DMS 273 treated with DMSO at 0.1 percent for 48 hours (cell line): ENCODE data around the gene TMC3.
"Not testable (repeated sequence)": the region's sequence is repeated elsewhere in the genome, so short reads cannot be mapped to it uniquely, and the experiment has no call there.

Source experiments
- DNase-seq: peaks from one replicate; lab custom pipeline; 2025; lab: John Stamatoyannopoulos, UW

Gene TMC3

DNA sequence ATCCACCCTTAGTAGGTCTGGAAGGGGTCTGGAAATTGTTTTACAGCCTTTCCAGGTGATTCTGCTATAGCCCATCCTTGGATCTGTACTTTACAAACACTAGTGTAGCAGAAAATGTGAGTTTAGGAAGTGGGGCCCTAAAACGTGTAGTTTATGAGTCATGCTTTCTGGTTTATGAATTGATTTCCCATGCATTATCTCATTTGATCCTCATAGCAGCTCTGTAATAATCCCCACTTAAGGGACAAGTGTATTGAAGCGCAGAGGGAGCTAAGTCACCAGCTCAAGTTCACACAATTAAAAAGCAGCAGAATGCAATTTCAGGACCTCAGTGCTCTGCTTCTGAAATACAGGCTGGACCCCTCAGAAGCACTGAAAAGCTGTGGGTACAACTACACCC, 27.4 kb downstream of the TMC3 start:
- no peak for DNase-seq

DNA sequence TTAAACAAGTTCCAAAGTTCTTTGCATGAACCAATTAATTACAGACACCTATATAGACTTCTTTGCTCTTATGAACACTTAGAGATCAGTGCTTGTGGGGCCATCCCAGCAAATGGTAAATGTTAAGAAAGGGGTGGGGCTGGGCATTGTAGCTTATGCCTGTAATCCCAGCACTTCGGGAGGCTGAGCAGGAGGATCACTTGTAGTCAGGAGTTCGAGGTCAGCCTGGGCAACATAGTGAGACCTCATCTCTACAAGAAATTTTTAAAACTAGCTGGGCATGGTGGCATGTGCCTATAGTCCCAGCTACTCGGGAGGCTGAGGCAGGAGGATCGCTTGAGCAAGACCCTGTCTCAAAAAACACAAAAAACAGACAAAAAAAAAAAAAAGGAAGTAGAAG, 30.6 kb downstream of the TMC3 start:
- DNase-seq, result no peak

DNA sequence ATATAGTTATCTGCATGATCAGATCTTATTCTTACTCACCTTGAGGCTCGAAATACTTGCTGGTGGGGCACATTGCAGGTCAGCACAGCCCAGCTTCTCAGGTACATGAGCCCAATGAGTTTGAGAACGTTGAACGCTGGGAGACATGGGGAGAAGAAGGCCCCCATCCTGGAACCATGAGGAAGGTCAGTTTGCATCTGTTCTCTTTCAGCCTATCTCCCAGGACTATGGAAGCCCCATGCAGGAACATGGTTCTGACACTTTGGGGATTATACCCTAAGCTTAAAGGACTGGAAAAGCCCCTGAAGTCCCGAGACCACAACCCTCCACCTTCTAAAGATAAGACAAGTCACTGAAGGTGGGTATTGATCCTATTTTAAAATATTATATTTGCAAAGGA, 32.7 kb downstream of the TMC3 start:
- no peak for DNase-seq

DNA sequence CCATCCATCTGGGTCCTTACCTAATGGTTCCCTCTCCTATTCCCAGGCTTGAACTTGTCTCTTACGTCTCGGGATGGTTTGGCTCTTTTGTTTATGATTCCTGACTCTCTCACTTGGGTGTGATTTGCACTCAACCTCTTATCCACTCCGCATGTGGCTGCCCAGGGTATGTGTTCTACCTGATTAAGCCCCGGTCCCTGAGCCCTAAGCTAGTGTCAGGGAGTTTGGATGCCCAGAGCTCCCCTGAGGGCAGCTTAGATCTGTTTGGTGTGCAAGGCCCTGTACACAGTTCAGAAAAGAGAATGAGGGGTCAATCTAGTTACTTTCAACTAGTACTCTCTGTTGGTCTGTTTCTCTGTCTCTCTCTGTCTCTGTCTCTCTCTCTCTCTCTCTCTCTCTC, 34.2 kb downstream of the TMC3 start:
- DNase-seq, result no peak

DNA sequence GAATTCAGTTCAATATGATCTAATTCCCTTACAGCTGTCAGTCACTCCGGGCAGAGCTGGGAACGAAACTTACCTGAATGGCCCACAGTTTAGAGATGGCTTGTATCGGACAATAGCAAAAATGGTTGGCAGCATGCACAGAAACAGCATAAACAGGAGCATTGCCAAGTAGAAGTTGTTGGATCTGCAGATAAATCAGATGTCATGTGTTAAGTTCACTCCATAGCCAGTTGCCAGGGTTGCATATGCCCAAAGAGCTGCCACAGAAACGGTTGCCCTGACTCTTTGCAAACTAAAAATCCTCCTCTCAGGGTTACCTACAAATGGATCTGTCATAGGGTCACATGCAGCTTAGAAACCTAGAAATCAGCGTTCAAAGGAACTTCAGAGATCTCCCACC, 34.7 kb downstream of the TMC3 start:
- no peak for DNase-seq

DNA sequence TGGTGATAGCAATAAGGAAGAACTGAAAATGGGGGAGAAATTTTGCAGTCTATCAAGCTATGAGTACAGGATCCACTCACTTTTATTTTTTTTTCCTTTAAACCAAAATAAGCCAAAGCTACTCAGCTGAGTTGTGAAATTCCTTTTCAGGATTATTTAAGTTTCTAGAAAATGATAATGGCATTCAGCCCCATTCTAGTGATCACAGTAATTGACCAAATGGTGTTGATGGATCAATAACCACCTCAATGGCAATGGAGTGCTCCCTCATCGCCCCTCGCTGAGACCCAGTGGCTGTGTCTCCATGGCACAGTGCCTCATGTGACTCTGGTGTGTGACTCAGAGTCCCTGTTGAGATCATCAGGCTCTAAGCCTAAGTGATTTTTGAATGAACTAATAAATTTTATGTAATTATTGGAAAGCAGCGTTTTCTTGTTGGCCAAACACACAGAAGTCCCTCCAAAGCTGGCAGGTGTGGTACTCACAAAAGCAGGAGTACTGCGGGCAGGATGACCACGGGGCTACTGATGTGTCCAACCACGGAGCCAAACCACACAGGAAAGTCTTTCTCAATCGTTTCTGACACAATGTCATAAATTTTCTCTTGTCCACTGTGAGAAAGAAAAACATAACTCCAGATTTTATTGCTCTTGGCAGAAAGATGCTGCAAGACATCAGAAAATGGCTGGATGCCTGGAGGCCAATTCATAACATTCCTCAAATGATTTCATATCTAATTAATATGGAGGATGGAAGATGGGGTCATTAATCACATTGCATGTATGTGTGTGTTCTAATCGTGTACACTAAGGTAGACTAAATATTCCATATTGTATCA, 35.6 kb downstream of the TMC3 start:
- no peak for DNase-seq

DNA sequence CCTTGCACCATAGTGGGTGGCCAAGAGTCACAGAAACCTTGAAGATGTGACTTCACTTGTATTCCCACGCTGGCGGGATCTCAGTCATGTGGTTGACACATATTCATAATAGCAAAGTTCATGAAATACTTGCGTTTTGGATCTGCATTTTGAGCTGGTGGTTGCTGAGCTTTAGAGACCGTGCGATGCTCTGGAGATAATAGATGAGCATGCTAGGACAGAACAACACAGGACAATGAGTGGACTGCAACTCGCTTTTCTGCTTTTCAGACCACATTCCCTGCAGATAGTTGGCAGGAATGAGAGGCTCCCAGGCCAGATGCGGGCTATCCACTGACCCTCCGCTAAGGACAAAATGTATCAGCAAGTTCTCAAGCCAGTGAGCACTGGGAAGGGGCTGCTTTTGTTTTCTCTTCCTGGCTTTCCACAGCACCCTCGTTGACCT, 36.3 kb downstream of the TMC3 start:
- DNase-seq, result no peak

DNA sequence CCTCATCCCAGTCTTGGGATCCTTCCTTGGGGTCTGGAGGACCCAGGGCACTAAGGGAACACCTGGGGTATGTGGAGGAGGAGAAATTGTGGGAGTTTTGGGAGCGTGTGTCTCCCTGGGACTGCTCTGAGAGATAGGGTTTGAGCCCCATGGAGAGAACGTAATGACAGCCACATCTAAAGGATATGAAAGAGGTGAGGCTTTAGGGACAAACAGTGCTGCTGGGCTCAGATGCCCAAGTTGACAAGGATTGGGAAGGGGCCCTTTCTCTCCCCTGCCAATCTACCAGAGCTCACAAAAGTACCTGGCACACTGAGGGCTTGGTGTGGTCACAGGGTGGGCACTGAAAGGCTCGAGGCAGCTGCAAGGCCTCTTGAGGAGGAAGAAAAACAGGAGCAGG, 36.8 kb downstream of the TMC3 start:
- DNase-seq, result no peak

DNA sequence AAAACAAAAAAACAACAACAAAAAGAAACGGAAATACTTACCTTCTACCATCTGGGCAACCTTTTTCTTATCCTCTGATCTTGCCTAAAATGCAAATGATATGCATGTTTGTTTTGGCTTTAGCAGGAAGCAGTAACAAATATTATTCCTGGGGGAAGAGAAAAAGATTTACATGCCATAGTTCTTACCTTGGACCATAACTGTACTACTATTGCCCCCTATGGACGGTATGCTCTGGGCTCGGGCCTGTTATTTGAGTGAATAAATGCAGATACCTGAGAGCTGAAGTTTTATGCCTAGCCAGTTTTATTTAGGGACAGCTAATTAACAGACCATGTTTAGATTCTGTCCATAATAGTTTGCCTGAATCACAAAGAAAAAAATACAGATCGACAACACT, 37.4 kb downstream of the TMC3 start:
- DNase-seq, result no peak

DNA sequence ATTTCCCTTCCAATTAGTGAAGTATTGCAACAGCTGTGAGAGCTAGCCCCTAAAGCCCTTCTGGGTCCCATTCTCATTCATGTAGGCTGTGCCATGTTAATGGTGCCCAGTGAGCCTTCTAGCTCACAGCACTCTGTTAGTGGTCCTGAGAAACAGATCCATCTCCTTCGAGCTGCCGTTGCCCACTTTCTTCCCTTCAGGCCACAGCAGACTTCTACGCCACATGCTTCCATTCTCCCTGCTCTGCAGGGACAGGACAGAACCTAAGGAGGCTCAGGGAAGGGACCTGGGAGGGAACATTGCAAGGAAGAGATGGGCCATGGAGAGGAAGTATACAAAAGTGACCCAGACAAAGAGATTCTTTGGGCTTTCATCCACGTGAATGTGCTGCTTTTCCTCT, 38.4 kb downstream of the TMC3 start:
- DNase-seq, result no peak

DNA sequence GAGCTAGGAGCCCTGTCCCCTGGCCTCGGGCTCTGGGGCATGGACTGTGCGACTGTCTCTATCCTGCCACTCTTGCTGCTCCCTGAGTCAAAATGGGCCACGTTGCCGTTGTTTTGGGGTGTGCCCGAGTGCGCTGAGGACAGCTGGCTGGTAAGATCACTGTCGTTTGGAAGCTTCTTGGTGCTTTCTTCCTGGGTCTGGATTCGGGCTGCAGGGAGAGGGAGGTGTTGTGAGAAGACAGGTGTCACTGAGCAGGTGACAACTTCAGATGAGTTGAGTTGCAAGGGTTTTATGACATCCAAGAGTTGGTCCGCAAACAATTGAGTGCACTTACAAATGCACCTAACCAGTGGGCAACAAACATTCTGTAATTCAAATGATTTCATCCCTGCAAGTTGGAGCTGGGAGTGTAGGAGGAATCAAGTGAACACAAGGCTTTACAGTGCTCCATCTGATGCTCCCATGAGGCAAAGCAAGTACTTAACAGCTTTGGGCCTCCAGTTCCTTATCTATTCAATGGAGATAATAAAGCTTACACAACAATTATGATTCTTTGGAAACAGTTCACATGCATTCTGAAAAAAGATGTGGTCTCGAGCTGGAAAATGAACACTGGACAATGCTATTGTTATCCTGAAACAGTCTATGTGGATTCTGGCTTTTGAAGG, 39.1 kb downstream of the TMC3 start:
- no peak for DNase-seq

DNA sequence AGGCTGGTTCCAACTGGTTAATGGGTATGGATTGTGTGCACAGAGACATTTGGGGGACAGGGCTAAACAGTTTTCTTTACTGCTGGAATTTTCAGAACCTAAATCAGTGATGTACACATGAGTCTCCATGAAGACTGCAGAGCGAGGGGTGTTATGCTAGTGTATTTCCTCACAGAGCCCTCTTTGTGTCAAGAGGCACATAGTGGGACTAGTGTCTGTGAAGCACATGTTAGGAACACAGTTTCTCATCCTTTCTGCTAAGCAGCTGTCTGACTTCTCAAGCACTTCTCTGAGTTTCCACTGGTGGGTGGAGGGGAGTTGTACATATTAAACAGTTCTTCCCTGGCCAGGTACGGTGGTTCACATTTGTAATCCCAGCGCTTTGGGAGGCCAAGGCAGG, 40.6 kb downstream of the TMC3 start:
- DNase-seq, result no peak

DNA sequence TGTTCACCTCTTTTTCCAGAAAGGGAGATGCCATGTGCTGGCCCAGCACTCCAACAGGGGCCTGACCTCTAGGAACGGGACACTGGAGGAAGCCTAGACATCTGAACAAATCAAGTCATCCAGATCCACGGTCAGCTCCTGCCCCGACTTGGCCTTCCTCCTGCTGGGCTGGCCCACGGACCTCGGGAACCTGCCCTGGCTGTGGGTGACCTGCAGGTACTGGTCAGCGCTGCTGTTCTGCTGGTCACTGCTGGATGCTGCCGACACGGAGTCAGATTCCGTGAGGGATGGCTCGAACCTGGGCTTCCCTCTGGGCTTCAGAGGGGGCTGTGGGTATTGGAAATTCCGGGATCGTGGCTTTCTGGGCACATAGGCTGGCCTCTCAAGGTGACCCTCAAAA, 41.7 kb downstream of the TMC3 start:
- no peak for DNase-seq

DNA sequence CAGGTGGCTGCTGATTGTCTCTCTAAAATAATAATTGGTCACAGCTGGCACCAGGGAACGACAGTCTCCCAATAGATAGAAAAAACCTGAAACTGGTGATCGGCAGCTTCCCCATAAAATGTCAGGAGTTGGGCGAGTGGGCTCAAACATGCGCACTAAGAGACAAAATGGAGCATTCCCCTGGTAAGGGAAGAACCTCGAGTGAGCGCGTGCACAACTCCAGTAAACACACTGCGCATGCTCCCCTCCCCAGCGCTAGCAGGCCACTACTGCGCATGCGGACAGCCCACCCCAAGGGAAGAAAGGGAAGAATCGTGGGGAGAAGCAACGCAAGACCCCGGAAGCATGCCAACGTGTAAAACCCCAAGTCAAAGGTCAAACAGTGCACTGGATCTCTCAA, 42.4 kb downstream of the TMC3 start:
- no peak for DNase-seq

DNA sequence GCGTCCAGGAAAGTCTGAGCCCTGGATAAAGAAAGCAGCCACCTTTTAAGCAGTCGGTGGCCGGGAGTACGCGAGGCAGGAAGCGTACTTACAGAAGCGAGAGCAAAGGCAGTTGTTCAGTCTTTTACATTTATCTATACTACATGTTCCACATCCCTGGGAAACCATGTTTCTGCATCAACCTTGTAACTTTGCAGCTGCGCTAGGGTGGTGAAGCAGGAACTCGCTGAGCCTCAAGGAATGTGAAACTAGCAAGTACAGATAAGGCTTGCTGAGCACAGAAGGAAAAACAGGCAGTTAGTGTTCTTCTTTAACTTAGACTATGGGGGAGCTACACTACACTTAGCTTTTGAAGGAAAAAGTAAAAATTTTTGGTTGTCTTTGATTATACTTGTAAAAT, 42.9 kb downstream of the TMC3 start:
- DNase-seq, result not testable (repeated sequence)

DNA sequence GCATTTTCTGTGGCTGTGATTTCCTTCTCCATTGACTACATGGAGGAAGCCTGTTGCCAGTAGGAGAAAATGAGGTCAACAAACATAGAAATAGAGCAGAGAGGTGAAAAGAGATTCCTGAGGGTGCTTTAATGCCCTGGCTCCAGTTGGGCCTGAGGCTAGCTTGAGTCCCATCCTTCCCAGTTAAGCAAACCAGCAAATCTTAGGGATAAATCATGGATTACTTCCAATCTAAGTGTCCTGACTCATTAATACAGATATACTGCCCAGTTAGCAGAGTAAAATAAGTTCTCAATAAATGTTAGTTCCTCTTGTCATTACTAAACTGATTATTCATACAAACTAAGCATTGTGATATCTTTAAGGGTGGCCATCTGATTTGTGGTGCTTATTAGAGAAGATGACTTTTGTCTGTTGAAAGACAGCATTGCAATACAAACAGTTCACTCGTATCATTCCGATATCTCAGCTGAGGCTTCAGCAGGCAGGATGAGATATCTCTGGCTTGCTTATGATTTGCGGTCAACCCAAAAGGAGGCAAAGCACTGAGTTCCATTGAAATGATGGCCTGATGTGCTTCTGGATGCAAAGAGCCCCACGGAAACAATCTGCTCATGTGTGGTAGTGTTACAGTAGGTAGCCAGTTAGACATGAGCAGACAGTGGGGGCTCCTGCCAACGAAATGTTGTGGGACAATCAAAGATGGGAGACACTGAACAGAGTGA, 43.5 kb downstream of the TMC3 start:
- DNase-seq, result no peak

DNA sequence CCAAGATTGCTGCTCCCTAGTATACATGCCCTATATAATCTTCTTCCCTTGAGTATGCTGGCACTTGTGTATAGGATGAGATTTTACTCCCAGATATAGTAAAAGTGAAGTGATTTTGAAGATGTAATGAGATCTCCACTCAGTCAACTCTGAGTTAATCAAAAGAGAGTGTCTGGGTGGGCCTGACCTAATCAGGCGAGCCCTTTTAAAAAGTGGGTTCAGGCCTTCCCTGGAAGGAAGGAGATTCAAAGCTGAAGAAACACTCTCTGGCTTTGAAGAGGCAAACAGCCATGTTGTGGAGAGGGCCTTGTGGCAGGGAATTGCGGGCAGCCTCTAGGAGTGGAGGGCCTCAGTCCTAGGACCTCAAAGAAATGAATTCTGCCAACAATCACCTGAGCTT, 44.6 kb downstream of the TMC3 start:
- DNase-seq, result no peak

DNA sequence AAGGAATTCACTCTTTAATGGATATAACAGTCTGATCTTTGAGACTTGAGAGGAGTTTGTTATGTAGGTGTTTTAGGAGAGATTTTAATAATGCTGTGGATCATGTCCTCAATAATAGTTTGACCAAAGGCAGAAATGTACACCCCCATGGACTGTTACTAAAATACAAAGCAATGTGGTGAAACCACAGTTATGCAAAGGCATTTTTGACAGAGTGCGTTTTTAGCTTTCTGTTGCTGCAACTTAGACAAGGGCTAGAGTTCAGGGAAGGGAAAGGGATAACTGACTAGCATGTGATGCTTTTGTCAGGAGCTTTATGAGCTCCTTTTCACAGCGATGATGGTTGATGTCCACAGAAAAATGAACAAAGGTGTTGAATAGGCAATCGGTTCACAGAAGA, 46.5 kb downstream of the TMC3 start:
- DNase-seq, result no peak

DNA sequence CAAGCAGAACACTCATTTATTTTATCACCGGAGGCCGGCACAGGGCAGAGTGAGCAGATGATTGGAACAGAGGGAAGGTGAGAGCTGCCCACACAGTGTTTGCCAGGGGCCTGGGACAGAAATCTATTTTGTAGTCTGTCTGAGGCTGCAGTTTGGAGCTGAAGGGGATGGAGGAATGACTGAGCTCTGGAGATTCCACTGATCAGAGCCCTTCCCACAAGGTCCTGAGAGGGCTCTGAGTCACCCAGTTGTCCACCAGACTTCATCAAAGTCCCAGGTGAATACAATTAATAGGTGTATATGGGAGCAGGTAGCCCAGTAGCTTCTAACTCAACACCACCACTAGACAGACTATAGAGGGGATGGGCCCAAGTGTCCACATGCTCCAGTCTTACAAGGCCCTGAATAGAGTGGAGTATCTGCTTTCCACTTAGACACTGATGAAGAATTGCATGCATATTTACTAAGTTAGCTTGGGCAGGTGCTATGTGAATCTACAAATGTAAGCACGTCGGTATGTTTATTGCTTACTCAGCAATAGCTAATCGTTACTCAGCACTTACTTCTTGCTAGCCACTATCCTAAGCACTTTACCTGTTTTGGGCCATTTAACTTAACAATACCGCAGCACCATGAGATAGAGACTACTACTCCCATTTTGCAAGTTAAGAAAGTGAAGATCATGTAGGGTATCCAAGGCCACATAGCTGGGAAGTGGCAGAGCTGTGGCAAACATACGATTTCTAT, 47.4 kb downstream of the TMC3 start:
- DNase-seq, result no peak

DNA sequence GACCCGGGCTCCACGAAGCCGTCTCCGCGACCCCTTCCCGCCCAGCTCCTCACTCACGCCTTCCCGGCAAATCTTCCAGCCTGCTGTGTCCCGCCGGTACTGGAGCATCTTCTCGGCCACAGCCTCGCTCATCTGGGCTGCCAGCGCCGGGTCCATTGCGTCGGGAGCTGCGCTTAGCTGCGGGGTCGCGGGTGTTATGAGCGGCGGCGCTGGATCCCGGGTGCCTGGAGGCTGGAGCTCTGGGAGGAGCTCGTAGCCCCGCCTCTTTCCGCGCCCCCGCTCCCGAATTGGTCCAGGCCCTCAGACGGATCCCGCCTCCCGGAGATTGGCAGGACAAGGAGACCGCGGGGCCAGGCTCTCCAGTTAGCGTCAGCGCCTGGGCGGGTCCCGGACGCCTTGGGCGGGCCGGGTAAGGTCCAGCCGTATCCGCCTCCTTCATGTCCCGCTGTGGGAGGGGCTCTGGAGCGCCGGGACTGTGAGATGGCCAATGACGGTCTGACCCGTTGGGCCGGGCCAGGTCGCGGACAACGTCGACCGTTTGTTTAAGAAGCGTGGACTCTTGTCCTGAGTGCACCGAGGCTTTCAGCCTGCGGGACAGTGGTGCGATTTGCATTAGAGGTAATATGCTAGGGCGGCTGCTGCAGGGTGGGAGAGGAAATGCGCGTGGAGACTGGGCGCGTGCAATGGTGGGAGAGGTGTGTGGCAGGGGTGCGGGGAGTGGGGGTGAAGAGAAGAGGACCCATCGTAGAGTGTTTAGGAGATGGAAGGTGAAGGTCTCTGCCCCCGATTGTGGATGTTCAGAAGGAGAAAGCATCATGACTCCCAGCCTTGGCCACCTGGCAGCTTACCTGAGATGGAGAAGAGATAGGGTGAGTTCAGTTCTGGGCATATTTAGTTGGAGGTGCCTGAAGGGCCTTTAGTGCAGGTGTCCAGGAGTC, 49.8 kb downstream of the TMC3 start, which contains the start of gene STARD5:
Gene STARD5, minus strand, starts transcription at position 198 of the 938 bp plus-strand sequence. Its CDS starts 42 bp downstream, at position 156.
- peak; percentile 69 for DNase-seq

DNA sequence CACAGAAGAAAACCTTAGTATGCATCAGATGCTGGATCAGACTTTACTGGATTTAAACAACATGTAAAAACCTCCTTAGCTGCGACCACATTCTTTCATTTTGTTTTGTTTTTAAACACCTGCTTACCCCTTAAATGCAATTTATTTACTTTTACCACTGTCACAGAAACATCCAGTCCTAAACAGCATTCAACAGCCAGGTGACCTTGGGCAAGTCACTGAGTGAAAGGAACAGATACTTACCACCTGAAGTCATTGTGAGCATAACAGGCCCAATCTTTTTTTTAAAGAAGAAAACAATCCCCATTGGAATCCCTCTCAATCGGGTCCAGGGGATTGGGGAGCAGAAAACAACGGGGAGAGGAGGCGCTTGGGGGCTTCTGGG, 50.5 kb downstream of the TMC3 start:
- no peak for DNase-seq
